ENCODE data around the gene MITF. TPM values are rescaled to one million over a fixed set of nuclear protein-coding genes. Genes with fewer than 3 reads are reported as not detected.

The MITF gene
- total RNA-seq, 2 donors from 2014 or later, result 0.32 to 0.46 TPM

DNA sequence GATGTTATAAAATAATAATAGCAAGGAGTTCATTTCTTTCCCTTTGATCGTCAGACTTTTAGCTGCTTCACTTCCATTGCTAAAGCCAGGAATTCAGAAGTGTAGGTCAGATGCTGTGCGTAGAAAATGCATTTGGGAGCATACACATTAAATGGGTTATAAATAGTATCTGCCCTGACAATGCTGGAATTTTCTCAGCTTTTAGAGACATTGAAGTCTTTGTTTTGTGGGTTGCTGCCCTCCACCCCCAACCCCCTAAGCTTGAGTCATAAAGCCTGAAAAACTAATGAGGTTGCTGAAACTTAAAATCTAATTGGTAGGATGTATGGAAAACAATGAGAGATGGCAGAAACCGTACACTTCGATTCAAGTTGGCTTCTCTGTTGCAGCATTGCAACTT is 81.9 kb downstream of the MITF start:
- ATAC-seq (replicated peaks in 1 of 2) (no peak), DNase-seq (no peak)
- no peaks in the 10 kb centered on the region for H3K9me3 Mint-ChIP-seq
- H3K4me3 Mint-ChIP-seq, result no peak overlapping the region
- H3K27ac Mint-ChIP-seq, result no peak overlapping the region
- no peaks in the 10 kb centered on the region for H3K4me1 Mint-ChIP-seq (ENCODE audit: low read depth)
- H3K36me3 Mint-ChIP-seq (ENCODE audit: insufficient read depth in 2 of 2), result no peaks in the 10 kb centered on the region
- H3K27me3 Mint-ChIP-seq (ENCODE audit: low read depth), result no peaks in the 10 kb centered on the region

DNA sequence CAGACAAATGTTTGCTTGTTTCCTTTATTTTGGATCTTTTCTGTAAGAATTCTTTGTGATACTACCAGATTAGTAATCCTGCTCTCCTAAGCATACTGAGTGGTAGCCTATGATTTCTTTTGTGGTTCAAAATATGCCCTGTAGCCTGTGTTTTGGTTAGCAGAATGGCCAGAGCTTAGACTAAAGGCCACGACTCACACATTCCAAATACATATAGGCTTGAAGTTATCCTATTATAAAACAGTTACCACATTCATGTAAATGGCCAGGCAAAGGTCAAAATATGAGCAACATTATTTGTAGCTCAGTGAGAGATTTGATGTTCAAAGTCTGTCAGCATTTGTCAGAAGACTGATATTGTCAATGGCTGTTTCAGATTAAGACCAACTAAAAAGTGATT is 84.5 kb downstream of the MITF start:
- H3K4me3 Mint-ChIP-seq, result no peak overlapping the region
- no peak overlapping the region for H3K27ac Mint-ChIP-seq
- H3K4me1 Mint-ChIP-seq (ENCODE audit: low read depth), result no peaks in the 10 kb centered on the region
- H3K36me3 Mint-ChIP-seq (ENCODE audit: insufficient read depth in 2 of 2), result no peaks in the 10 kb centered on the region
- no peaks in the 10 kb centered on the region for H3K27me3 Mint-ChIP-seq (ENCODE audit: low read depth)
- DNase-seq (no peak), ATAC-seq (replicated peaks in 1 of 2) (no peak)
- peaks cover 0 to 3% of the 10 kb centered on the region in 2 donors for H3K9me3 Mint-ChIP-seq

DNA sequence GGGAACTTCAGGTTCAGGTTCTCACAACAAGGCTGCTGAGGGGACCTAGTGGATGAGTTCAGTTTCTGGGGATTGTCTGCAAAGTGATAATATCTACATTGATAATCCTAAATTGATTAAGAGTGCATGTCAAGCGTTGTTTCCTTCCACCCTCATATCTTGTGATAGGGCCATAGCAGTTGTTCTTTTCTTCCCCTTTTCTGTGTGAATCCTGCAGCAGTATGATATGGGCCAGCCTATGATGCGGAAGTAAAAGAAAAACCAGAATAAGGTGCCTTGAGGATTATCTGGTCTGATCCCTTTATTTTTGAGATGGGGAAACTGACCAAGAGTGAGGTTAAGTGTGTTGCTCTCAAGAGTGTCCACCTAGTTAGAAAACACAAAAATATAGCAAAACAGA is 86.2 kb downstream of the MITF start:
- no peak for ATAC-seq (replicated peaks in 1 of 2)
- Mint-ChIP-seq H3K36me3 (ENCODE audit: insufficient read depth in 2 of 2) (no peaks in the 10 kb centered on the region), H3K9me3 (peaks cover 0 to 3% of the 10 kb centered on the region in 2 donors), H3K4me1 (ENCODE audit: low read depth) (no peaks in the 10 kb centered on the region), H3K27me3 (ENCODE audit: low read depth) (no peaks in the 10 kb centered on the region), H3K4me3 (no peak overlapping the region), H3K27ac (no peak overlapping the region)
- no peak for DNase-seq

DNA sequence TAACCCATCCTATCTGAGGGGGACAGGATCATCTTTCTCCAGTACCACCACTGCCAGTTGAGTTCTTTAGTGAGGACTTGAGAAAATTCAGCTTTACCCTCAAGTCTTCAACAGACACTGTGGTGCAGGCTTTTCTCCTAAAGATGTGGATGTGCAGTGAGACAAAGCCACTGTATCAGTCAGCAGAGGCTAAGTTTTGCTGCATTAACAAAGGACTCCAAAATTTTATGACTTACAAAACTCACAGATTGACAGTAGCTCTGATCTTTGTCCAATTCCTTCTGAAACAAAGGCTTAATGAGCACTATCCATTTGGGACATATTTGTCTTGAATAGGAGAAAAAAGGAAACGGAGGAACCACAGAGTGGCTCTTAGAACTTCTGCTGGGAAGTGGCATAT is 87.9 kb downstream of the MITF start:
- no peak overlapping the region for H3K4me3 Mint-ChIP-seq
- ATAC-seq (replicated peaks in 1 of 2) (no peak), DNase-seq (no peak)
- no peak overlapping the region for H3K27ac Mint-ChIP-seq
- peaks cover 2 to 3% of the 10 kb centered on the region in 2 donors for H3K9me3 Mint-ChIP-seq
- H3K4me1 Mint-ChIP-seq (ENCODE audit: low read depth), result no peaks in the 10 kb centered on the region
- no peaks in the 10 kb centered on the region for H3K27me3 Mint-ChIP-seq (ENCODE audit: low read depth)
- no peaks in the 10 kb centered on the region for H3K36me3 Mint-ChIP-seq (ENCODE audit: insufficient read depth in 2 of 2)

DNA sequence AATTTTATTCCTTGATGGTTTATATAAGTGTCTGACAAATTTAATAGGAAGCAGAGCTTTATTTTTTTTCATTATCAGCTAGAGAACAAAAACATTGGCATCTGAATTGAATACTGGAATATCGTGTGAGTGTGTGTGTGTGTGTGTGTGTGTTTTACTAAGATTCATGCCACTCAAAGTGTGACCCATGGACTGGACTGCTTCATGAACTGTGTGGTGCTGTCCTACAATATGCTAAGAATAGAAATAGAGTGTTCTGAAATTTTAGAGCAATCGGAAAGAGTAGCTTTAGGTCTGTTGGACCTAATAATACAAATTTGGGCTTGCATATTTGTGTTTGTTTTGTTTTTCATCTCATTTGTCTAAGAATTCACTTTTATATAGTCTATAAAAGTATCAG is 89.6 kb downstream of the MITF start:
- H3K4me1 Mint-ChIP-seq (ENCODE audit: low read depth), result no peaks in the 10 kb centered on the region
- H3K36me3 Mint-ChIP-seq (ENCODE audit: insufficient read depth in 2 of 2), result no peaks in the 10 kb centered on the region
- no peak for ATAC-seq (replicated peaks in 1 of 2)
- H3K27ac Mint-ChIP-seq, result no peak overlapping the region
- no peak overlapping the region for H3K4me3 Mint-ChIP-seq
- H3K9me3 Mint-ChIP-seq, result peaks cover 2 to 8% of the 10 kb centered on the region in 2 donors
- no peaks in the 10 kb centered on the region for H3K27me3 Mint-ChIP-seq (ENCODE audit: low read depth)
- no peak for DNase-seq

DNA sequence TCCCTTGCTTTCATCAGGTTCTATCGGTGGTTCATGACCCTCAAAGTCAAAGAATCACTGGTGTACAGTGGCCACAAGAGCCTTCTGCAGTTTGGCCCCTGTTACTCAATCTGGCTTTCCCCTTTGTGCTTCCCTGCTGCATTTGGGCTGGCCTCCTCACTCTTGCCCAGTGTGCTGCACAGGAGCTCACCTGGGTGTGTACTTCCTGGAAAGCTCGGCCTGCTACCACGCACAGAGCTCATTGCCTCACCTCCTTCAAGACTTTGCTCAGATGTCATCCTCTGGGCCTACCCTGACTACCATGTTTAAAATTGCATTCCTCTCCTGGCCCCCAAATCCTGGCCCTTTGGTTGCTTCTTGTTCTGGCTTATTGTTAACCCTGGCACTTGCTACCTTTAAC is 90.9 kb downstream of the MITF start:
- Mint-ChIP-seq H3K4me3 (no peak overlapping the region), H3K36me3 (ENCODE audit: insufficient read depth in 2 of 2) (no peaks in the 10 kb centered on the region), H3K27me3 (ENCODE audit: low read depth) (no peaks in the 10 kb centered on the region), H3K27ac (no peak overlapping the region), H3K9me3 (peaks cover 6 to 12% of the 10 kb centered on the region in 2 donors), H3K4me1 (ENCODE audit: low read depth) (no peaks in the 10 kb centered on the region)
- no peak for DNase-seq
- no peak for ATAC-seq (replicated peaks in 1 of 2)

DNA sequence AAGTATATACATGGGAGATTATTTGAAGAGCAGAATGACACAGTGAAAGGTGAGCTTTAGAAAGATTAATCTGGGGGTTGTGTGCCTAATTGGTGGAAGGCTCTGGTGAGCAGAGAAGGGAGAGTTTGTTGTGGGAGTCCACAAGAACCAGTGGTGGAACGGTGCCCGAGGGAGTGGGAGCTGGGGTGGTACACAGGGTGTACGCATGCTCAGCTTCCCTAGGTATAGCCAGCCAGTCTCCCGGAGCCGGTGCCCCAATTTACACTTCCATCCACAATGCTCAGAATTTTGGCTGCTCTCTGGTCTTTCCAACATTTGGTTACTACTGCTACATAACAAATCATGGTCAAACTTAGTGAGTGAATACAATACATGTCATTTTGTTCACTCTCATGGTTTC is 92.5 kb downstream of the MITF start:
- H3K4me1 Mint-ChIP-seq (ENCODE audit: low read depth), result no peaks in the 10 kb centered on the region
- H3K36me3 Mint-ChIP-seq (ENCODE audit: insufficient read depth in 2 of 2), result peaks cover 0 to 1% of the 10 kb centered on the region in 2 donors
- no peak overlapping the region for H3K27ac Mint-ChIP-seq
- ATAC-seq (replicated peaks in 1 of 2) (no peak), DNase-seq (no peak)
- no peak overlapping the region for H3K4me3 Mint-ChIP-seq
- peaks cover 11 to 14% of the 10 kb centered on the region in 2 donors for H3K9me3 Mint-ChIP-seq
- no peaks in the 10 kb centered on the region for H3K27me3 Mint-ChIP-seq (ENCODE audit: low read depth)

DNA sequence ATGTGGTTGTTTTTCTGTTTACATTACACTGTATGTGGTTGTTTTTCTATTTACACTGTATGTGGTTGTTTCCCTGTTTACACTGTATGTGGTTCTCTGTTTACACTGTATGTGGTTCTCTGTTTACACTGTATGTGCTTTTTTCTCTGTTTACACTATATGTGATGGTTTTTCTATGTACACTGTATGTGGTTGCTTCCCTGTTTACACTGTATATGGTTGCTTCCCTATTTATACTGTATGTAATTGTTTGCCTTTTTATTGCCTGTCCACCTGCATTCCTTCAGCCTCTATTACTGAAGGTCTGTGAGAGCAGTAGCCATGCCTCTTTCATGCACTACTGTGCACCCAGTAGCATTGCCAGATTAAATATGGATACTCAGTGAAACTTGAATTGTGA is 94.3 kb downstream of the MITF start:
- Mint-ChIP-seq H3K27me3 (ENCODE audit: low read depth) (no peaks in the 10 kb centered on the region), H3K36me3 (ENCODE audit: insufficient read depth in 2 of 2) (peaks cover 0 to 1% of the 10 kb centered on the region in 2 donors), H3K9me3 (peaks cover 11% of the 10 kb centered on the region in 2 donors), H3K27ac (no peak overlapping the region), H3K4me1 (ENCODE audit: low read depth) (no peaks in the 10 kb centered on the region), H3K4me3 (no peak overlapping the region)
- ATAC-seq (replicated peaks in 1 of 2) (no peak), DNase-seq (no peak)

DNA sequence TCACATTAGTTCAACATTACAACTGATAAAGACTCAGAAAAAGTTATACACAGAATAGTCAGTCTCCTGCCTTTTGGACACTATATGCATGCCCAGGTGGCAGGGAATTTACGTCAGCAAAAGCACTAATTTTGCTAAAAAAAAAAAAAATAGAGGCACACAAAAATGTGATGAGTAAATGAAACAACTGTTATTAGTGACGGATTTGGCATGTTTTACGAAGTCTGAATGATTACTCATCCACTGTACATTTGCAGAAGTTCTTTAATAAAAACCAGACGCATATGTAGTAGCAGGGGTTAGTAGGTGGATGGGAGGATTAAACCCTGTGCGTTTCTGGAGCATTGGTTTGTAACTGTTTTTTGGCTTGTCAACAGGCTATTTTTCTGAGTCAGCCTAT is 99.0 kb downstream of the MITF start:
- H3K9me3 Mint-ChIP-seq, result peaks cover 8 to 9% of the 10 kb centered on the region in 2 donors
- H3K27ac Mint-ChIP-seq, result no peak overlapping the region
- DNase-seq, result no peak
- no peak for ATAC-seq (replicated peaks in 1 of 2)
- no peak overlapping the region for H3K4me3 Mint-ChIP-seq
- H3K27me3 Mint-ChIP-seq (ENCODE audit: low read depth), result no peaks in the 10 kb centered on the region
- H3K4me1 Mint-ChIP-seq (ENCODE audit: low read depth), result no peaks in the 10 kb centered on the region
- peaks cover 0 to 1% of the 10 kb centered on the region in 2 donors for H3K36me3 Mint-ChIP-seq (ENCODE audit: insufficient read depth in 2 of 2)

DNA sequence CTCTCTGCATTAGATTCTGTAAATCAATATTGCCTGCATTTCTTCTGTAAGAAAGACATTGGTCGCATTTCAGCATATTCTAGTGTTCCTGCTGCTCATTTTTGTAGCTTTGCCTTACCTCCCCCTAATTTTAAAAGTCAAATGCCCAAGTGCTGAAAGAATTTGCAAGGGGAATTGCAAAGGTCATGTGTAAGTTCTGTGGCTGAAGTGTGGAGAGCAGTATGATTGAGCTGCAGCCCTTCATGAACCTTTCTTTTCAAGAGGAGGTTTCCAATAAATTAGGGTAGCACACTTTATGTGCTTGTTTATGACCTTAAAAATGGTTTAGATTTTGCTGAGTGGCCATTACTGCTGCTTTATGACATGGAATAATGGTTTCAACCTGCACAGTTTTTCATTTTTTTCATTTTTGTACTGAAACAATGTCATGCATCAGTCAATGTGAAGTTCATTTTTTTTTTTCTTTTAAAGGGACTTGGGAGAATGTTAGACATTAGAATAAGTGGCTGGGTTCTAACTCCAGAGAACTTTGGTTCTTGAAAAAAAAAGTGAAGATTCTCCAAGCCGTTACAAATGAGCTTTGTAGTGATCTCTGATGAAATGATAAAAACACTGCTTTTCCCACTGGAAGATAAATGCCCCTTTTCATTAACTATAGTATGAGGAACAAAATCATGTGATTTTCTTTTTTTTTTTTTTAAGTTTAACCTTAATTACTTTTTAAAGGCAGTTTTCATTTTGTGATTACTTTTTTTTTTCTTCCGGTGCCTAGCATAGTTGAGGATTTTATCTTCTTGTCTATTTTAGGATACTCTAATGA is 99.6 kb downstream of the MITF start:
- H3K27me3 Mint-ChIP-seq (ENCODE audit: low read depth), result no peaks in the 10 kb centered on the region
- H3K36me3 Mint-ChIP-seq (ENCODE audit: insufficient read depth in 2 of 2), result peaks cover 0 to 1% of the 10 kb centered on the region in 2 donors
- no peaks in the 10 kb centered on the region for H3K4me1 Mint-ChIP-seq (ENCODE audit: low read depth)
- ATAC-seq (replicated peaks in 1 of 2) (no peak), DNase-seq (no peak)
- no peak overlapping the region for H3K4me3 Mint-ChIP-seq
- H3K27ac Mint-ChIP-seq, result no peak overlapping the region
- peaks cover 7 to 8% of the 10 kb centered on the region in 2 donors for H3K9me3 Mint-ChIP-seq

DNA sequence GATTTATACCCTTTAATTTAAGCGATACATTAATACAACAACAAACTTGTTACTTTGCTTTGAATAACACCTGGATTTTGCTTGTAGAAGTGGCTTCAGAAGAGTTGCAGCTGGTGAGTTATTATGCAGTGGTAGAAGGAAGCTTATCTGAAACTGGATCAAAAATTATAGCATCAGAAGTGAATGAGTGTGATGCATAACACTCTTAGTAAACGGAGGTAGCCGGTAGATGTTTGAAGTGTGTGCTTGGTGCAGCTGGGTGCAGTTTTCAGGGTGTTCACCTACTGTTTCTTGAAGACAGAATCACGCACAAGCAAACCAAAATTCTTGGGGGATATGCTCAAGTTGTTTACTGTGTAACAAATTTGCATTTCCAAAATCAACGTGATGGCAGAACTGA is 103.1 kb downstream of the MITF start:
- no peak for ATAC-seq (replicated peaks in 1 of 2)

DNA sequence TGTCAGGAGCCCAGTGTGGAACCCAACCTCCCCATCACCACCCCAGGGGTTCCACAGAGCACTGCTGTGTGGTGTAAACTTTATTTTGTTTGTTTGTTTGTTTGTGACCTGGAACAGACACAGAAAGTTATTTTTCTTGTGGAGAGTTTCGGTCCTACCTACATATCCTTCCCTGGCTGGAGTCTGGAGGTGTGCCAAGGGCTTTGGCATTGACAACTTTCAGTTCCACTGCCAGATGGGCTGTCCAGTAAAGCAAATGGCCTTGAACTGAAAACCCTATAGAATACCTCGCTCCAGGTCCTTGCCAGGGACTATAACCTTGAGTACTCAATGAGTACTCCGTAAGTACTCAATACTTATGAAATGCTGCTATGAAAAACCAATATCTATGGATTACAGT is 103.5 kb downstream of the MITF start:
- no peaks in the 10 kb centered on the region for H3K4me1 Mint-ChIP-seq (ENCODE audit: low read depth)
- no peak overlapping the region for H3K4me3 Mint-ChIP-seq
- peaks cover 0 to 1% of the 10 kb centered on the region in 2 donors for H3K9me3 Mint-ChIP-seq
- no peak overlapping the region for H3K27ac Mint-ChIP-seq
- H3K36me3 Mint-ChIP-seq (ENCODE audit: insufficient read depth in 2 of 2), result no peaks in the 10 kb centered on the region
- no peak for DNase-seq
- ATAC-seq (replicated peaks in 1 of 2), result no peak
- H3K27me3 Mint-ChIP-seq (ENCODE audit: low read depth), result no peaks in the 10 kb centered on the region

More for the DNA sequence above, 103.1 kb downstream of the MITF start:
- Mint-ChIP-seq H3K9me3 (peaks cover 0 to 1% of the 10 kb centered on the region in 2 donors), H3K36me3 (ENCODE audit: insufficient read depth in 2 of 2) (no peaks in the 10 kb centered on the region), H3K4me3 (no peak overlapping the region), H3K27me3 (ENCODE audit: low read depth) (no peaks in the 10 kb centered on the region), H3K4me1 (ENCODE audit: low read depth) (no peaks in the 10 kb centered on the region), H3K27ac (no peak overlapping the region)
- no peak for DNase-seq

DNA sequence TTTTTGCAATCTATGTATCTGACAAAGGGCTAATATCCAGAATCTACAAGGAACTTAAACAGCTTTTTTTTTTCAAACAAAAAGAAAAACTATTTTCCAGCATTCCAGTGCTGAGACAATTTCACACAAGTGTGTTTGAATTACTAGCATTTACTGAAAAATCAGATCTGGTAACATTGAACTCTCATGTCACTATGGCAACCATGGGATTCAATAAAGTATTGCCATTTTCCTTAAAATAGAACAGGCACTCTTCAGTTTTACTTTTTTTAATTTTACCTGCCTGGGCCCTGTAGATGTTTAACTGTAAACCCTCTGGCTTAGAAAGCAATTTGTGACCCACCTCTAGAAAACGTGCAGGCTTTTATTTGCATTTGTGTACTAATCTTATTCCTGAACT is 105.4 kb downstream of the MITF start:
- no peak for ATAC-seq (replicated peaks in 1 of 2)
- no peaks in the 10 kb centered on the region for H3K4me1 Mint-ChIP-seq (ENCODE audit: low read depth)
- peaks cover 0 to 1% of the 10 kb centered on the region in 2 donors for H3K9me3 Mint-ChIP-seq
- H3K36me3 Mint-ChIP-seq (ENCODE audit: insufficient read depth in 2 of 2), result no peaks in the 10 kb centered on the region
- H3K27me3 Mint-ChIP-seq (ENCODE audit: low read depth), result no peaks in the 10 kb centered on the region
- no peak overlapping the region for H3K27ac Mint-ChIP-seq
- DNase-seq, result no peak
- H3K4me3 Mint-ChIP-seq, result no peak overlapping the region

DNA sequence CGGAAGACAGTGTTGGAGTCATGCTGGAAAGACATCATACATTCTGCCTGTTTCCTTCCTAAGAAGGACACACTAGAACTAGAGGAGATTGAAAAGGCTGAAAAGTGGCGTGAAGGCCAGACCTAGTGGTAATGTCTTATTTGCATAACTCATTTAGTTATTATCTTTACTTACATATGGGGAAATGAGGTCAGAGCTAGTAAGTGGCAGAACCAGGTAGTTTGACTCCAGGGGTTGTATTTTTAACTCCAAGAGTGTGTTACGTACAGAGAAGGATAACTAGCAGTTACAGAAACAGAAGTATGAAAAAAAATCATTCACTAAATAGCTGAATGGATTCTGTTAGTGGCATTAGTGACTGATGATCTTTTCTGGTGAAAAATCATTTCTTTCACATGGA is 108.0 kb downstream of the MITF start:
- DNase-seq (no peak), ATAC-seq (replicated peaks in 1 of 2) (no peak)
- H3K4me3 Mint-ChIP-seq, result no peak overlapping the region
- no peaks in the 10 kb centered on the region for H3K27me3 Mint-ChIP-seq (ENCODE audit: low read depth)
- H3K9me3 Mint-ChIP-seq, result no peaks in the 10 kb centered on the region
- no peak overlapping the region for H3K27ac Mint-ChIP-seq
- H3K36me3 Mint-ChIP-seq (ENCODE audit: insufficient read depth in 2 of 2), result no peaks in the 10 kb centered on the region
- H3K4me1 Mint-ChIP-seq (ENCODE audit: low read depth), result no peaks in the 10 kb centered on the region
